Mesenchymal stem cell (in vitro differentiated cells and primary cell): ENCODE results near the gene CHCT1.

Experiments used
- DNase-seq: peaks from one replicate; pipeline ENCODE4 v3.0.0-alpha.2; 2013
- H2AFZ ChIP-seq: one replicate; pipeline ENCODE4 v1.6.1; 2013; ENCODE audit warnings: low read depth, mild to moderate bottlenecking, control low read depth, inconsistent platforms, low read length, moderate library complexity
- H2AK5ac ChIP-seq: 2 replicates; pipeline ENCODE4 v1.6.1; 2013; ENCODE audit warnings: low read length, moderate library complexity, mild to moderate bottlenecking, inconsistent platforms; ENCODE audit not compliant: severe bottlenecking
- H2BK120ac ChIP-seq: one replicate; pipeline ENCODE4 v1.6.1; 2013; ENCODE audit warnings: low read depth, mild to moderate bottlenecking, inconsistent platforms, low read length, moderate library complexity
- H2BK12ac ChIP-seq, 2 experiments: one replicate each; pipeline ENCODE4 v1.6.1; 2013; ENCODE audit warnings: inconsistent platforms in 2 of 2, low read length in 2 of 2, mild to moderate bottlenecking in 2 of 2, moderate library complexity in 2 of 2, control low read depth in 1 of 2
- H2BK15ac ChIP-seq: one replicate; pipeline ENCODE4 v1.6.1; 2013; ENCODE audit warnings: mild to moderate bottlenecking, low read depth, inconsistent platforms; ENCODE audit not compliant: poor library complexity, severe bottlenecking
- H2BK5ac ChIP-seq: 2 replicates; pipeline ENCODE4 v1.6.1; 2013; ENCODE audit warnings: low read depth, mild to moderate bottlenecking, low read length, control low read depth, inconsistent platforms; ENCODE audit not compliant: poor library complexity, severe bottlenecking
- H3K14ac ChIP-seq, 2 experiments: one replicate each; pipeline ENCODE4 v1.6.1; 2013; ENCODE audit warnings: inconsistent platforms in 2 of 2, low read length in 2 of 2, control low read depth in 1 of 2, mild to moderate bottlenecking in 1 of 2, moderate library complexity in 1 of 2
- H3K18ac ChIP-seq, 2 experiments: one replicate each; pipeline ENCODE4 v1.6.1; 2013; ENCODE audit warnings: inconsistent platforms in 2 of 2, low read length in 2 of 2, control low read depth in 1 of 2, low read depth in 1 of 2, mild to moderate bottlenecking in 1 of 2
- H3K23ac ChIP-seq, 2 experiments: one replicate each; pipeline ENCODE4 v1.6.1; 2013; ENCODE audit warnings: inconsistent platforms in 2 of 2, low read length in 2 of 2, mild to moderate bottlenecking in 2 of 2, moderate library complexity in 2 of 2, control low read depth in 1 of 2
- H3K27ac ChIP-seq: 2 replicates; pipeline ENCODE4 v1.5.1; 2013; ENCODE audit warnings: mild to moderate bottlenecking, moderate library complexity, low read length, control low read depth, inconsistent platforms; ENCODE audit not compliant: poor library complexity, severe bottlenecking
- H3K27me3 ChIP-seq, 2 experiments: 2 replicates each; pipeline versions ENCODE4 v1.6.1 to v1.7.0; 2013; ENCODE audit warnings: low read length in 2 of 2, mild to moderate bottlenecking in 2 of 2, moderate library complexity in 2 of 2, control low read depth in 1 of 2, inconsistent platforms in 1 of 2; ENCODE audit not compliant: control insufficient read depth in 1 of 2, insufficient read depth in 1 of 2
- H3K36me3 ChIP-seq, 2 experiments: 2 replicates each; pipeline versions ENCODE4 v1.6.1 to v1.7.0; 2013; ENCODE audit warnings: low read length in 2 of 2, control low read depth in 1 of 2, inconsistent platforms in 1 of 2, low read depth in 1 of 2, mild to moderate bottlenecking in 1 of 2; ENCODE audit not compliant: insufficient read depth in 2 of 2, control insufficient read depth in 1 of 2
- H3K4ac ChIP-seq, 2 experiments: one replicate each; pipeline ENCODE4 v1.6.1; 2013; ENCODE audit warnings: inconsistent platforms in 2 of 2, low read length in 2 of 2, mild to moderate bottlenecking in 2 of 2, moderate library complexity in 2 of 2, control low read depth in 1 of 2, low read depth in 1 of 2
- H3K4me1 ChIP-seq: 2 replicates; pipeline ENCODE4 v1.6.1; 2013; ENCODE audit warnings: low read depth, low read length, control low read depth; ENCODE audit not compliant: control insufficient read depth, insufficient read depth
- H3K4me2 ChIP-seq: 2 replicates; pipeline ENCODE4 v1.6.1; 2013; ENCODE audit warnings: low read length, mild to moderate bottlenecking, inconsistent platforms; ENCODE audit not compliant: poor library complexity, severe bottlenecking
- H3K4me3 ChIP-seq, 2 experiments: 2 replicates each; pipeline versions ENCODE4 v1.5.1 to v1.7.0; 2013; ENCODE audit warnings: low read length in 2 of 2, mild to moderate bottlenecking in 2 of 2, control low read depth in 1 of 2, low read depth in 1 of 2; ENCODE audit not compliant: insufficient read depth in 1 of 2
- H3K79me1 ChIP-seq: replicated peaks from 2 replicates; pipeline ENCODE4 v1.6.1; 2013; ENCODE audit warnings: mild to moderate bottlenecking, control low read depth, low read length, inconsistent platforms; ENCODE audit not compliant: poor library complexity, severe bottlenecking
- H3K9ac ChIP-seq: 2 replicates; pipeline ENCODE4 v1.7.0; 2013; ENCODE audit warnings: mild to moderate bottlenecking, low read length, moderate library complexity
- H3K9me3 ChIP-seq: 2 replicates; pipeline ENCODE4 v1.7.0; 2013; ENCODE audit warnings: mild to moderate bottlenecking, low read length; ENCODE audit not compliant: control insufficient read depth
- H4K8ac ChIP-seq: one replicate; pipeline ENCODE4 v1.6.1; 2013; ENCODE audit warnings: inconsistent platforms, mild to moderate bottlenecking, low read length, moderate library complexity
- H4K91ac ChIP-seq: one replicate; pipeline ENCODE4 v1.6.1; 2013; ENCODE audit warnings: mild to moderate bottlenecking, low read length, inconsistent platforms
- WGBS: methylation state at CpG from one replicate; pipeline ENCODE4 v1.1.7; 2013; ENCODE audit warnings: mixed read lengths; 5-methylcytosine and 5-hydroxymethylcytosine counted together

The CHCT1 gene

GRCh38 chr17:60391471-60392041 lies 30.7 kb upstream of the CHCT1 start:
- Histone ChIP-seq H2BK12ac (peak overlapping the region; percentile 79 to 94), H3K18ac (peak overlapping the region; percentile 98 to 100), H3K9me3 (no peaks in the 10 kb centered on the region), H2BK5ac (peak overlapping the region; percentile 95), H3K4me3 (peak overlapping the region; percentile 85 to 94), H3K79me1 (peaks cover 5% of the 10 kb centered on the region), H2AFZ (peak overlapping the region; percentile 86), H3K27ac (peak overlapping the region; percentile 94), H3K4ac (peak overlapping the region; percentile 90 to 100), H3K4me1 (peaks cover 1% of the 10 kb centered on the region), H3K36me3 (peaks cover 0 to 4% of the 10 kb centered on the region in 2 experiments), H2AK5ac (no peak overlapping the region), H3K23ac (peak overlapping the region in 1 of 2 experiments; percentile 96), H4K8ac (peak overlapping the region; percentile 85), H3K14ac (peak overlapping the region in 1 of 2 experiments; percentile 100), H3K4me2 (peak overlapping the region; percentile 76), H4K91ac (peak overlapping the region; percentile 91), H3K9ac (peak overlapping the region; percentile 97), H2BK15ac (peak overlapping the region; percentile 91), H2BK120ac (peak overlapping the region; percentile 69), H3K27me3 (no peaks in the 10 kb centered on the region)
- no peak for DNase-seq
- WGBS = 0% methylated on average over 24 of the region's 36 CpGs

GRCh38 chr17:60392042-60392844 lies 30.0 kb upstream of the CHCT1 start, which contains the start of gene USP32:
TSS of gene USP32 (minus strand) at chr17:60392133. CDS start at chr17:60391939, 194 bp downstream.
- DNase-seq = peak; percentile 99
- peak within 1 kb of the TSS; percentile 86 for H2AFZ ChIP-seq
- no peaks in the 10 kb centered on the region for H3K9me3 ChIP-seq
- H2BK5ac ChIP-seq = peak within 1 kb of the TSS; percentile 95
- peak within 1 kb of the TSS; percentile 91 for H4K91ac ChIP-seq
- H3K27ac ChIP-seq = peak within 1 kb of the TSS; percentile 94
- H2BK15ac ChIP-seq = peak within 1 kb of the TSS; percentile 91
- peak within 1 kb of the TSS; percentile 85 to 94 for H3K4me3 ChIP-seq
- peak within 1 kb of the TSS; percentile 85 for H4K8ac ChIP-seq
- H2AK5ac ChIP-seq = peak within 1 kb of the TSS; percentile 4
- peak within 1 kb of the TSS; percentile 87 for H3K4me2 ChIP-seq
- peaks cover 0 to 4% of the 10 kb centered on the region in 2 experiments for H3K36me3 ChIP-seq
- peaks cover 1% of the 10 kb centered on the region for H3K4me1 ChIP-seq
- peak within 1 kb of the TSS in 1 of 2 experiments; percentile 100 for H3K14ac ChIP-seq
- H3K23ac ChIP-seq = peak within 1 kb of the TSS in 1 of 2 experiments; percentile 96
- H3K79me1 ChIP-seq = peaks cover 5% of the 10 kb centered on the region
- peak within 1 kb of the TSS; percentile 97 for H3K9ac ChIP-seq
- peak within 1 kb of the TSS; percentile 98 to 100 for H3K18ac ChIP-seq
- no peaks in the 10 kb centered on the region for H3K27me3 ChIP-seq
- H3K4ac ChIP-seq = peak within 1 kb of the TSS; percentile 90 to 100
- H2BK12ac ChIP-seq = peak within 1 kb of the TSS; percentile 91 to 94
- under 1% methylated on average over 67 of the region's 68 CpGs for WGBS
- peak within 1 kb of the TSS; percentile 90 for H2BK120ac ChIP-seq

- H4K91ac ChIP-seq = peak overlapping the region; percentile 74
- 19% methylated on average over 10 of the region's 17 CpGs for WGBS
- H2AFZ ChIP-seq = no peak overlapping the region
- DNase-seq = peak; percentile 74
- H2BK120ac ChIP-seq = peak overlapping the region; percentile 90
- peak overlapping the region; percentile 87 for H3K4me2 ChIP-seq
- H3K36me3 ChIP-seq = peaks cover 0 to 4% of the 10 kb centered on the region in 2 experiments
- no peak overlapping the region for H2AK5ac ChIP-seq
- H3K4ac ChIP-seq = peak overlapping the region; percentile 31 to 95
- H3K4me1 ChIP-seq = peaks cover 1% of the 10 kb centered on the region
- H3K4me3 ChIP-seq = peak overlapping the region; percentile 85
- H3K14ac ChIP-seq = peak overlapping the region in 1 of 2 experiments; percentile 50
- peak overlapping the region; percentile 37 to 91 for H2BK12ac ChIP-seq
- H3K27ac ChIP-seq = peak overlapping the region; percentile 75
- peak overlapping the region; percentile 62 for H4K8ac ChIP-seq
- no peak overlapping the region for H3K23ac ChIP-seq
- H2BK15ac ChIP-seq = peak overlapping the region; percentile 54
- peak overlapping the region; percentile 96 for H3K9ac ChIP-seq
- H3K9me3 ChIP-seq = no peaks in the 10 kb centered on the region
- peaks cover 5% of the 10 kb centered on the region for H3K79me1 ChIP-seq
- H3K18ac ChIP-seq = peak overlapping the region; percentile 79 to 84
- no peaks in the 10 kb centered on the region for H3K27me3 ChIP-seq
- no peak overlapping the region for H2BK5ac ChIP-seq
Observed at GRCh38 chr17:60392845-60393702, 29.2 kb upstream of the CHCT1 start.
